Left ventricle myocardium inferior (tissue), 1 donor: Measurements from ENCODE around the gene C10orf67. TPM values are rescaled to one million over a fixed set of nuclear protein-coding genes. Genes with fewer than 3 reads are reported as not detected.

ENCODE experiments used
- DNase-seq: peaks from one replicate; pipeline ENCODE4 v3.0.0-alpha.2; 2020
- H3K27ac ChIP-seq: fragments of 200-600 bp; replicated peaks from 2 replicates; pipeline ENCODE4 v1.8.0; 2021
- H3K27me3 ChIP-seq: fragments of 200-600 bp; 2 replicates; pipeline ENCODE4 v1.8.0; 2021; ENCODE audit warnings: low read depth
- H3K36me3 ChIP-seq: fragments of 200-600 bp; 2 replicates; pipeline ENCODE4 v1.8.0; 2021
- H3K4me1 ChIP-seq: fragments of 200-600 bp; 2 replicates; pipeline ENCODE4 v1.8.0; 2021
- H3K4me3 ChIP-seq: fragments of 200-600 bp; 2 replicates; pipeline ENCODE4 v1.8.0; 2021; ENCODE audit warnings: mild to moderate bottlenecking, moderate library complexity
- H3K9me3 ChIP-seq: fragments of 200-600 bp; replicated peaks from 2 replicates; pipeline ENCODE4 v1.8.0; 2021
- CTCF ChIP-seq: fragments of 200-600 bp; IDR thresholded peaks from 2 replicates; pipeline ENCODE4 v1.8.0; 2021; ENCODE audit warnings: antibody characterized with exemption, mild to moderate bottlenecking, borderline replicate concordance
- intact Hi-C: fragments of 100-400 bp; cut with micrococcal nuclease; formaldehyde crosslinking; loops from one replicate; pipeline ENCODE4 v1.11.0; 2022
- total RNA-seq: library from RNA; stranded (reverse); fragmentation: NEBNext Ultra II Directional; extraction: Animal tissue kit (Norgen Biotek cat#: 25700); gene quantifications from one replicate; pipeline ENCODE4 v1.2.1, GENCODE V29; 2021
- donor health status: DM: no; HTN: yes; CAD: no; lungs with severe emphysema.

C10orf67 gene
- total RNA-seq, 1 donor from 2014 or later = 0.36 TPM

GRCh38 chr10:23195846-23196600 is 148.6 kb downstream of the C10orf67 start:
- peaks cover 100% of the 10 kb centered on the region for H3K27me3 ChIP-seq
- H3K27ac ChIP-seq = no peak overlapping the region
- intact Hi-C loops = no loop called here
- DNase-seq = no peak
- no peaks in the 10 kb centered on the region for H3K9me3 ChIP-seq
- no peaks in the 10 kb centered on the region for H3K36me3 ChIP-seq
- H3K4me3 ChIP-seq = no peak overlapping the region
- no peak for TF ChIP-seq CTCF
- H3K4me1 ChIP-seq = peaks cover 25% of the 10 kb centered on the region

GRCh38 chr10:23194966-23195845 is 149.4 kb downstream of the C10orf67 start:
- peaks cover 25% of the 10 kb centered on the region for H3K4me1 ChIP-seq
- peak overlapping the region; percentile 48 for H3K4me3 ChIP-seq
- no peak overlapping the region for H3K27ac ChIP-seq
- peaks cover 100% of the 10 kb centered on the region for H3K27me3 ChIP-seq
- no peaks in the 10 kb centered on the region for H3K36me3 ChIP-seq
- intact Hi-C loops = no loop called here
- H3K9me3 ChIP-seq = no peaks in the 10 kb centered on the region
- no peak for DNase-seq
- TF ChIP-seq CTCF = no peak

DNA sequence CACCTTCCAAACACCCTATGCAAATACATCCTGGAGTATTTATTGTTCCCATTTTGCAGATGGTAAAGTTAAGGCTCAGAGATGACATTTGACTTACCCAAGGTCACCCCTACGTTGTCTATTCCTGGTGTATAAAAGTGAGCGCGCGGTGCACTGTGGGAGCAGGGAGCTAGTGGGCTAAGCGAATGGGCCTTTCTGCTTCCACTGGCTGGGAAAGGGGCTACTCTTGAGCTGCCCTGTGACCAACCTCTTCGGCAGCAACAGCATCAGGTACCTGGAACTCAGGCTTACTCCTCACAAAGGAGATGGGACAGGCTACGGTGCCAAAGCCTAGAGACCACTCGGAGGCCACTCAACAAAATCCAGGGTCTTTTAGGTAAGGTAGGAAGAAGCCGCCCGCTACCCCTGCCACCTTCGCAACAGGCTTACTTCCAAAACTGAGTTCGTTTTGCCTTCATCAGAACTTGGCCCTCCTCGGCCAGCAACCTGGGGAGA is 150.1 kb downstream of the C10orf67 start:
- Histone ChIP-seq H3K4me3 (peak overlapping the region; percentile 48), H3K36me3 (no peaks in the 10 kb centered on the region), H3K27me3 (peaks cover 100% of the 10 kb centered on the region), H3K4me1 (peaks cover 25% of the 10 kb centered on the region), H3K9me3 (no peaks in the 10 kb centered on the region), H3K27ac (no peak overlapping the region)
- intact Hi-C loops = no loop called here
- no peak for DNase-seq
- TF ChIP-seq CTCF = no peak

DNA sequence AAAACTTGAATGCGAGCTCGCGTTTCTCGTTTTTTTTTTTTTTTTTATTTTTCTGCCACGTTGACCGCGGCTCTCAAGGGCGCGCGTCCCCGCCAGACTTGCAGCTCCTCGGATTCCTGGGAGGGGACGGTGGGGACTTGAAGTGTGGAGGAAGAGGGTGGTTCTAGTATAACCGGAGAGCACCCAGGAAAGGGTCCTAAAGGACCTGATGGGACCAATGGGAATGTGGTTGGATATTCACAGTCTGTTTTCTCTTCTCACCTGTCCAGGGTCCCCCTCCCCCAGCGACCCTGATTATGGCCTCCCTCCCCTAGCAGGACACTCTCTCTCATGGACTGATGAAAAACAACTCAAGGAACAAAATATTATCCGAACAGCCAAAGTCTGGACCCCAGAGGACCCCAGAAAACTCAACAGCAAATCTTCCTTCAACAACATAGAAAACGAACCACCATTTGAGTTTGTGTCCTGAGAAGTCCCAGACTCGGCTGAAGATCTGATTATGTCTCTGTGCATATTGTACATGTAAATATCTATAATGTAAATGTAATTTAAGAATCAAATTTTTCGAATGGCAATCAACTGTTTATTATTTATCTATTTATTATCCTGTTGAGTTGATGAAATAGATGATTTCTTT is 151.0 kb downstream of the C10orf67 start:
- no peak overlapping the region for H3K27ac ChIP-seq
- H3K9me3 ChIP-seq = no peaks in the 10 kb centered on the region
- H3K36me3 ChIP-seq = no peaks in the 10 kb centered on the region
- H3K4me3 ChIP-seq = no peak overlapping the region
- TF ChIP-seq CTCF = no peak
- intact Hi-C loops = no loop called here
- no peak for DNase-seq
- H3K4me1 ChIP-seq = peaks cover 25% of the 10 kb centered on the region
- H3K27me3 ChIP-seq = peaks cover 100% of the 10 kb centered on the region

- Histone ChIP-seq H3K4me1 (peaks cover 25% of the 10 kb centered on the region), H3K4me3 (peak overlapping the region; percentile 35), H3K27me3 (peaks cover 100% of the 10 kb centered on the region), H3K27ac (no peak overlapping the region), H3K9me3 (no peaks in the 10 kb centered on the region), H3K36me3 (no peaks in the 10 kb centered on the region)
- no peak for DNase-seq
- intact Hi-C loops = no loop called here
- no peak for TF ChIP-seq CTCF
Measured at GRCh38 chr10:23192712-23193434, 151.7 kb downstream of the C10orf67 start.
